Mesendoderm (in vitro differentiated cells): ENCODE measurements around the gene SMC5.
"Not testable (repeated sequence)": the region's sequence is repeated elsewhere in the genome, so short reads cannot be mapped to it uniquely, and the experiment has no call there.

Experiments
- DNase-seq: peaks from one replicate; pipeline ENCODE4 v3.0.0; 2013
- H2AK5ac ChIP-seq: 2 replicates; pipeline ENCODE4 v1.6.1; 2013; ENCODE audit warnings: low read length, inconsistent platforms
- H2BK120ac ChIP-seq: 2 replicates; pipeline ENCODE4 v1.6.1; 2013; ENCODE audit warnings: low read depth, mild to moderate bottlenecking, low read length, moderate library complexity, mixed read lengths
- H2BK15ac ChIP-seq: replicated peaks from 2 replicates; pipeline ENCODE4 v1.6.1; 2013; ENCODE audit warnings: low read depth, mild to moderate bottlenecking, moderate library complexity
- H2BK5ac ChIP-seq: 2 replicates; pipeline ENCODE4 v1.6.1; 2013; ENCODE audit warnings: low read length, inconsistent platforms
- H3K18ac ChIP-seq: 2 replicates; pipeline ENCODE4 v1.6.1; 2013; ENCODE audit warnings: mild to moderate bottlenecking, low read length, mixed read lengths
- H3K23ac ChIP-seq: one replicate; pipeline ENCODE4 v1.6.1; 2013; ENCODE audit warnings: low read length
- H3K27ac ChIP-seq: 2 replicates; pipeline ENCODE4 v1.5.1; 2013; ENCODE audit warnings: low read depth, mild to moderate bottlenecking, inconsistent platforms, low read length, moderate library complexity
- H3K27me3 ChIP-seq: 2 replicates; pipeline ENCODE4 v1.6.1; 2013; ENCODE audit warnings: low read length, control low read depth, mild to moderate bottlenecking, inconsistent platforms; ENCODE audit not compliant: insufficient read depth, poor library complexity
- H3K36me3 ChIP-seq: 2 replicates; pipeline ENCODE4 v1.6.1; 2013; ENCODE audit warnings: low read length, inconsistent platforms; ENCODE audit not compliant: control insufficient read depth, insufficient read depth
- H3K4ac ChIP-seq: one replicate; pipeline ENCODE4 v1.6.1; 2013; ENCODE audit warnings: low read depth, mild to moderate bottlenecking, low read length, moderate library complexity
- H3K4me1 ChIP-seq: 2 replicates; pipeline ENCODE4 v1.6.1; 2013; ENCODE audit warnings: low read depth, low read length, inconsistent platforms; ENCODE audit not compliant: control insufficient read depth
- H3K4me2 ChIP-seq: 2 replicates; pipeline ENCODE4 v1.6.1; 2013; ENCODE audit warnings: low read length
- H3K4me3 ChIP-seq: 2 replicates; pipeline ENCODE4 v1.5.1; 2013; ENCODE audit warnings: mild to moderate bottlenecking, low read length
- H3K56ac ChIP-seq: one replicate; pipeline ENCODE4 v1.6.1; 2013; ENCODE audit warnings: low read length
- H3K79me1 ChIP-seq: 2 replicates; pipeline ENCODE4 v1.6.1; 2013; ENCODE audit warnings: low read length, inconsistent platforms
- H3K79me2 ChIP-seq: 2 replicates; pipeline ENCODE4 v1.6.1; 2013; ENCODE audit warnings: mild to moderate bottlenecking, low read length; ENCODE audit not compliant: control insufficient read depth, insufficient read depth
- H3K9ac ChIP-seq: 2 replicates; pipeline ENCODE4 v1.6.1; 2013; ENCODE audit warnings: low read length, inconsistent platforms
- H4K5ac ChIP-seq: one replicate; pipeline ENCODE4 v1.6.1; 2013; ENCODE audit warnings: low read length
- H4K8ac ChIP-seq: one replicate; pipeline ENCODE4 v1.6.1; 2013; ENCODE audit warnings: low read depth, mild to moderate bottlenecking, control low read depth, low read length, moderate library complexity
- WGBS: extraction: QIAGEN DNeasy Blood & Tissue Kit; methylation state at CpG from one replicate; pipeline ENCODE4 v1.1.7; 2013; ENCODE audit warnings: low lambda C conversion rate, missing lambda C conversion rate; ENCODE audit not compliant: insufficient coverage; ENCODE audit errors: extremely low coverage; 5-methylcytosine and 5-hydroxymethylcytosine counted together

The SMC5 gene

DNA sequence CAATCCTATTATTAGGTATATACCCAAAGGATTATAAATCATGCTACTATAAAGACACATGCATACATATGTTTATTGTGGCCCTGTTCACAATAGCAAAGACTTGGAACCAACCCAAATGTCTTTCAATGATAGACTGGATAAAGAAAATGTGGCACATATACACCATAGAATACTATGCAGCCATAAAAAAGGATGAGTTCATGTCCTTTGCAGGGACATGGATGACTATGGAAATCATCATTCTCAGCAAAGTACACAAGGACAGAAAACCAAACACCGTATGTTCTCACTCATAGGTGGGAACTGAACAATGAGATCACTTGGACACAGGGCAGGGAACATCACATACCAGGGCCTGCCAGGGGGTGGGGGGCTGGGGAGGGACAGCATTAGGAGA, 12.8 kb upstream of the SMC5 start:
- no CpG with 5 or more reads among the region's 1 CpG for WGBS
- H3K27ac ChIP-seq, H2BK5ac ChIP-seq, H3K27me3 ChIP-seq, H3K23ac ChIP-seq, H3K18ac ChIP-seq, H2AK5ac ChIP-seq, H2BK120ac ChIP-seq, DNase-seq, H3K4me1 ChIP-seq, H4K8ac ChIP-seq, H3K79me2 ChIP-seq, H3K36me3 ChIP-seq, H3K4me3 ChIP-seq, H3K4ac ChIP-seq, H3K56ac ChIP-seq, H2BK15ac ChIP-seq, H3K4me2 ChIP-seq, H3K79me1 ChIP-seq, H4K5ac ChIP-seq, H3K9ac ChIP-seq: not testable (repeated sequence)

DNA sequence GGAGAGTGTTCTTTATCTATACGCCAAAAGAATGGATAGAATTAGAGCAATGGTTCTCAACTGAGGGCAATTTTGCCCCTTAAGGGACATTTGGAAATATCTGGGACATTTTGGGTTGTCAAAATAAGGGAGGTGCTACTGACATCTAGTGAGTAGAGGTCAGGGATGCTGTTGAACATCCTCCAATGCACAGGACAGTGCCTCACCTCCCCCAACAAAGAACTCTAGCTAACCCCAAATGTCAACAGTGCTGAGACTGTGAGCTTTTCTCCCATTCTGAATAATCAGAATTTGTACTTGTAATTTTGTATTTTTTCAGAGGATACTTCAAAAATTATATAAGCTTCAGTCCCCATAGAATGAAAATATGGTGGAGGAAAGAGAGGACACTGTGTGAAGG, 8.6 kb upstream of the SMC5 start:
- H3K27ac ChIP-seq, result no peak overlapping the region

DNA sequence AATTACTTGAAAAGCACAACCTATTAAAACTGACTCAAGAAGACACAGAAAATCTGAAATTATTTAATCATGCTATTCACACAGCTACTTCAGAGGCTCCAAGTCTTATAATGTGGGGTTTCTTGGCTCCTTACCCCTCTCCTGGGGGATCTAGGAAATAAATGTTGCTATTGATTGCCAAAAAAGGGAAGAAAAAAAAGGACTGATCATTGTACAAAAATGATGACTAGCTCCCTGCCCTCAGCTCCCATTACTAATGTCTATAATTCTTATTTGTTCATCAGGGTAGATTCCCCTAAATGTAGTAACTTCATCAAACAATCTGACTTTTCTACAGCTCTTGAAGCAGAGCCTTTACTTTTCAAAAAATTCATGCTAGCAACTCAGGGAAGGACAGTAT, 3.3 kb upstream of the SMC5 start:
- Histone ChIP-seq H4K5ac (no peak overlapping the region), H3K4me2 (no peak overlapping the region), H3K9ac (no peak overlapping the region), H3K4me1 (peaks cover 2% of the 10 kb centered on the region), H3K4me3 (no peak overlapping the region), H2BK5ac (no peak overlapping the region), H3K27me3 (no peaks in the 10 kb centered on the region), H3K23ac (no peak overlapping the region), H3K79me2 (peaks cover 16% of the 10 kb centered on the region), H2BK120ac (no peak overlapping the region), H2BK15ac (no peak overlapping the region), H2AK5ac (no peak overlapping the region), H4K8ac (no peak overlapping the region), H3K27ac (no peak overlapping the region), H3K4ac (no peak overlapping the region), H3K56ac (no peak overlapping the region), H3K79me1 (peaks cover 2% of the 10 kb centered on the region), H3K36me3 (no peaks in the 10 kb centered on the region), H3K18ac (no peak overlapping the region)
- DNase-seq, result no peak

More for the DNA sequence above, 8.6 kb upstream of the SMC5 start:
- Histone ChIP-seq H3K4me1 (no peaks in the 10 kb centered on the region), H2BK5ac (no peak overlapping the region), H3K27me3 (no peaks in the 10 kb centered on the region), H2BK15ac (no peak overlapping the region), H3K4ac (no peak overlapping the region), H3K56ac (no peak overlapping the region), H3K36me3 (no peaks in the 10 kb centered on the region), H2BK120ac (no peak overlapping the region), H3K23ac (no peak overlapping the region), H3K4me3 (no peak overlapping the region), H3K4me2 (no peak overlapping the region), H2AK5ac (no peak overlapping the region), H4K8ac (no peak overlapping the region), H3K79me1 (no peaks in the 10 kb centered on the region), H3K79me2 (no peaks in the 10 kb centered on the region), H3K9ac (no peak overlapping the region), H3K18ac (no peak overlapping the region), H4K5ac (no peak overlapping the region)
- DNase-seq, result no peak
- no CpG with 5 or more reads among the region's 1 CpG for WGBS

DNA sequence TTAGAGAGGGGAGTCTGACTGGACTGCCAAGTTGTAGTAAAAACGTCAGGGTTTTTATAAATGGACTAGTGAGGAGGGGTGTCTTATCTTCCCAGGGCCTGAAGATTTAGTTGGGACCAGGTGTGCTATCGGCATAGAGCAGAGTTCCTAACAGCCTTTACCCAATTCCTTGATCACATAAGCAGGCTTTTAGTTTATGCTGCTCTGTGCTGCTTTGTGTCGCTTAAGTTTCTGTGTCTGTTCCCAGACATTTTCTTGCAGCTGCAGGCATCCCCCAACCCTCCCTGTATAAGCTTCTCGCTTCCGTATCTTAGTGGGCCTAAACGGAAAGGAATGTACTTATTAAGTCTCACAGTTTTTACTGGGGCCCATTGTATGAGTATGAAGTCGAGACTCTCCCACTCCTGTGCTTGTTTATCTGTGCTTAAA, 2.6 kb upstream of the SMC5 start:
- no peak for DNase-seq
- no CpG with 5 or more reads among the region's 7 CpGs for WGBS
- Histone ChIP-seq H3K4me1 (peaks cover 2% of the 10 kb centered on the region), H2AK5ac (no peak overlapping the region), H2BK15ac (no peak overlapping the region), H3K4me2 (no peak overlapping the region), H2BK120ac (no peak overlapping the region), H4K5ac (no peak overlapping the region), H3K79me1 (peaks cover 6% of the 10 kb centered on the region), H3K4me3 (no peak overlapping the region), H3K27me3 (no peaks in the 10 kb centered on the region), H3K79me2 (peaks cover 22% of the 10 kb centered on the region), H3K4ac (no peak overlapping the region), H3K18ac (no peak overlapping the region), H3K36me3 (peaks cover under 1% of the 10 kb centered on the region), H3K23ac (no peak overlapping the region), H3K9ac (no peak overlapping the region), H3K56ac (peak overlapping the region; percentile 15), H2BK5ac (no peak overlapping the region), H3K27ac (no peak overlapping the region), H4K8ac (no peak overlapping the region)

DNA sequence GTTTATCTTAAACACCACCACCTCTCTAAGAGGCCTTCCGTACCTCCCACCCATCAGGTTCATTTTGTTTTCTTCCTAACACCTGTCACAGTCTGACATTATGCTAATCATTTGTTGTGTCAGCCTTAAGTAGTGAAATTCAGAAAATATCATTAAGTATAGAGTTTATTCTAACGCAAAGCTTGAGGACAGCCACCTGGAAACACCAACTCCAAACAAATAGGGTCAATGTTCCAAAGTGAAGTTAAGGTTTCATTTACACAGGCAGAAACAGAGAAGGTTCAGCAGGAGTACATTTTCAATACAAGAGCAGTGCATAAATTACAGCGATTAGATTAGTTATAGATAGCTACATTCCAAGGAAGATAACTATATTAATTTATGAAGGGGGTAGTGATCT, 1.3 kb upstream of the SMC5 start:
- Histone ChIP-seq H3K36me3 (peaks cover 1% of the 10 kb centered on the region), H3K4me2 (no peak overlapping the region), H3K4me3 (no peak overlapping the region), H3K27me3 (no peaks in the 10 kb centered on the region), H4K5ac (no peak overlapping the region), H3K4me1 (peaks cover 2% of the 10 kb centered on the region), H2AK5ac (no peak overlapping the region), H3K27ac (no peak overlapping the region), H4K8ac (no peak overlapping the region), H2BK120ac (no peak overlapping the region), H3K23ac (no peak overlapping the region), H3K9ac (peak overlapping the region; percentile 96), H3K18ac (no peak overlapping the region), H3K4ac (no peak overlapping the region), H3K56ac (no peak overlapping the region), H3K79me2 (peaks cover 34% of the 10 kb centered on the region), H2BK15ac (no peak overlapping the region), H3K79me1 (peaks cover 15% of the 10 kb centered on the region), H2BK5ac (no peak overlapping the region)
- WGBS, result no CpG with 5 or more reads among the region's 3 CpGs
- DNase-seq, result no peak

DNA sequence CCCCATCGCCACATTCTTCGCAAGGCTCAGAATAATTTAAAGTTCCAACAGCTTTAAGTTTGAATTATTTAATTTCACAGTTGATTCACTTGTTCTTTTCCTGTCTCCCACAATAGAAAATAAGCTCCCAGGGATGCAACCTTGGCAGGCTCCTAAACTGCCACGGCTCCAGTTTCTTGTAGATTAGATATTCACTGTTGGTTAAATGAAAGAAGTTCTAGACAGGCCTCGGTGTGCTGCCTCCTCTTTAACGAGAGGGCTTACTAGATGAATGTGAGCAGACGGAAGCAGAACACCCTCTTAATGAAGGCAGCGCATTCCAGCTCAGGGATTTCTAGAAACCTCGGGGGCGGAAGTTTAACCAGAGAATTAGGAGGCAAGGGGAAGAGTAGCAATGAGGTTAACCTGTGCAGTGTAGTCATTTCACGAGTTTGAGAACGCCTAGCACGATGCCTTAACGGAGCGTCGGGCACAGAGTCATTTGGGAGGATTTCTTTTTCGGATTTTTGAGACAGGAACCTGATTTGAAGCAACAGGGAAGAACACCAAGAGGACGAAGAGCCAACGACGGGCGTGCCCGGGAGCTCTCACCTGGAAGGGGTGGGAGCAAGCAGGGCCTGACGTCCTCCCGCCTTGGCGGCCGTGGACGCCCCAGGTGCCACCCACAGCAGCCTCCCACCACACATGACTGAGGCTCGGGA, 637 bp upstream of the SMC5 start:
- peak; percentile 80 for DNase-seq

More for the DNA sequence above, 637 bp upstream of the SMC5 start:
- no peak overlapping the region for H3K4ac ChIP-seq
- peaks cover 2% of the 10 kb centered on the region for H3K4me1 ChIP-seq
- H3K9ac ChIP-seq, result peak overlapping the region; percentile 96
- no peak overlapping the region for H4K5ac ChIP-seq
- H3K4me2 ChIP-seq, result peak overlapping the region; percentile 37
- H2BK5ac ChIP-seq, result no peak overlapping the region
- peak overlapping the region; percentile 79 for H3K56ac ChIP-seq
- peaks cover 15% of the 10 kb centered on the region for H3K79me1 ChIP-seq
- peaks cover 1% of the 10 kb centered on the region for H3K36me3 ChIP-seq
- no CpG with 5 or more reads among the region's 27 CpGs for WGBS
- no peak overlapping the region for H2BK15ac ChIP-seq
- peak overlapping the region; percentile 16 for H3K4me3 ChIP-seq
- H2AK5ac ChIP-seq, result no peak overlapping the region
- H2BK120ac ChIP-seq, result peak overlapping the region; percentile 6
- H3K27ac ChIP-seq, result peak overlapping the region; percentile 73
- no peaks in the 10 kb centered on the region for H3K27me3 ChIP-seq
- H3K79me2 ChIP-seq, result peaks cover 40% of the 10 kb centered on the region
- no peak overlapping the region for H3K23ac ChIP-seq
- no peak overlapping the region for H4K8ac ChIP-seq
- H3K18ac ChIP-seq, result peak overlapping the region; percentile 80
